GM18498 (cell line): ENCODE data around the gene GOLGA1.
"Not testable (repeated sequence)": the region's sequence is repeated elsewhere in the genome, so short reads cannot be mapped to it uniquely, and the experiment has no call there.

Source experiments
- ATAC-seq: cut with Tn5 transposase; IDR thresholded peaks from one replicate; pipeline ENCODE4 v1.9.1; 2021; ENCODE audit warnings: mild to moderate bottlenecking, moderate library complexity; ENCODE audit not compliant: unreplicated experiment

GOLGA1 gene

GRCh38 chr9:124940894-124941678 lies at the start of gene GOLGA1:
GOLGA1 (minus strand) TSS chr9:124941083; CDS start chr9:124938711, 2,372 bp downstream.
- ATAC-seq, result peak; percentile 89

- ATAC-seq, result no peak
These were observed 42.8 kb upstream of the GOLGA1 start for GRCh38 chr9:124983698-124984097.

GRCh38 chr9:124980431-124980830 lies 39.5 kb upstream of the GOLGA1 start:
- no peak for ATAC-seq

- no peak for ATAC-seq
These were observed 34.2 kb upstream of the GOLGA1 start for GRCh38 chr9:124975131-124975530.

- ATAC-seq, result no peak
These were observed 32.9 kb upstream of the GOLGA1 start for GRCh38 chr9:124973807-124974206.

GRCh38 chr9:124972241-124972770 lies 31.4 kb upstream of the GOLGA1 start:
- ATAC-seq, result no peak

- no peak for ATAC-seq
These were observed 28.5 kb upstream of the GOLGA1 start for GRCh38 chr9:124969401-124969800.

- no peak for ATAC-seq
These were observed 27.4 kb upstream of the GOLGA1 start for GRCh38 chr9:124968238-124968637.

GRCh38 chr9:124965775-124966568 lies 25.1 kb upstream of the GOLGA1 start:
- not testable (repeated sequence) for ATAC-seq

- ATAC-seq, result no peak
These were observed 23.7 kb upstream of the GOLGA1 start for GRCh38 chr9:124964604-124965003.

- no peak for ATAC-seq
These were observed 23.2 kb upstream of the GOLGA1 start for GRCh38 chr9:124964056-124964455.

GRCh38 chr9:124960409-124960752 lies 19.5 kb upstream of the GOLGA1 start:
- no peak for ATAC-seq

GRCh38 chr9:124959671-124960408 lies 19.0 kb upstream of the GOLGA1 start:
- not testable (repeated sequence) for ATAC-seq

GRCh38 chr9:124954255-124954654 lies 13.4 kb upstream of the GOLGA1 start:
- no peak for ATAC-seq

- no peak for ATAC-seq
These were observed 9.3 kb upstream of the GOLGA1 start for GRCh38 chr9:124950050-124950718.

- ATAC-seq, result no peak
These were observed 8.5 kb upstream of the GOLGA1 start for GRCh38 chr9:124949387-124949786.

- no peak for ATAC-seq
These were observed 7.0 kb upstream of the GOLGA1 start for GRCh38 chr9:124947727-124948391.

GRCh38 chr9:124946167-124946566 lies 5.3 kb upstream of the GOLGA1 start:
- ATAC-seq, result no peak

- ATAC-seq, result peak; percentile 28
These were observed 1.0 kb upstream of the GOLGA1 start for GRCh38 chr9:124941679-124942561.
